TTC549 (cell line): ENCODE data around the gene NMUR2.

Experiments
- FAIRE-seq: peaks from 2 replicates; lab custom pipeline; 2012; peaks lifted over from hg19 to GRCh38; lab: Jason Lieb, UNC

NMUR2 gene, protein sequence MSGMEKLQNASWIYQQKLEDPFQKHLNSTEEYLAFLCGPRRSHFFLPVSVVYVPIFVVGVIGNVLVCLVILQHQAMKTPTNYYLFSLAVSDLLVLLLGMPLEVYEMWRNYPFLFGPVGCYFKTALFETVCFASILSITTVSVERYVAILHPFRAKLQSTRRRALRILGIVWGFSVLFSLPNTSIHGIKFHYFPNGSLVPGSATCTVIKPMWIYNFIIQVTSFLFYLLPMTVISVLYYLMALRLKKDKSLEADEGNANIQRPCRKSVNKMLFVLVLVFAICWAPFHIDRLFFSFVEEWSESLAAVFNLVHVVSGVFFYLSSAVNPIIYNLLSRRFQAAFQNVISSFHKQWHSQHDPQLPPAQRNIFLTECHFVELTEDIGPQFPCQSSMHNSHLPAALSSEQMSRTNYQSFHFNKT

DNA sequence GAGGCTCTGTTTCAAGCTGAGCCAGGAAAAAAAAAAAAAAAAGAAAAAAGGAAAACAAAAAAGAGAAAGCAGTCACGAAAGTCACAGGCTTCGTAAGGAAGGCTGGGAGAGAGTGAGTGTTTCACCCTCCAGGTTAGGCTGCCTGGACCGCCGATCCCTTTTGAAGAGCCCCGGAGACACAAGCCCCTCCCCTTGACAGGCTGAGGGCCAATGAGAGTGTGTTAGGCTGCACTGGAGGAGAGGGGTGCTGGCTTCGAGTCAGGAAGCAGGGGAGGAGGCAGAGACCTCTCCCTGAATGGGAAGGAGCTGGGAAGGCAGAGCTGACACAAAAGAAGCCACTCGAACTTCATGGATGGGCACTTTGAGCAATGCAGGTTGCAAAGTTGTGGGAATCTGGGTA, at the start of gene NMUR2:
Gene NMUR2 (minus strand): TSS at position 135 of the 400 bp plus-strand sequence. CDS start 166 bp downstream, outside the sequence.
- FAIRE-seq, result no peak

DNA sequence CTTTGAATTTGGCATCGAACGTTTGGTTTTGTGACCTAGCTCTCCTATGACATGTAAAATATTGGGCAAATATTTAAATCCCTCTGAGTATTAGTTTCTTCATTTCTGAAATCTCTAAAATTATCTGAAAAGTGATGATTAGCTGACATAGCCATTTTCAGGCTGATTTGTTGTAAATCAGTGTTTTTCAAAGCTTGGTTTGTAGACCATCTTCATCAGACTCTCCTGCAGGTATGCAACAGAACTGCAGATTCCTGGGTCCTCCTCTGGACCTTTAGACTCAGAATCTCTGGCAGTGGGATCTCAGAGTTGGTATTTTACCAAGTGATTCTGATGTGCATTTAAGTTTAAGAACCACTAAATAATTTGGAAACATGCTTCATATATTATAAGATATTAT, 38.9 kb upstream of the NMUR2 start:
- no peak for FAIRE-seq

DNA sequence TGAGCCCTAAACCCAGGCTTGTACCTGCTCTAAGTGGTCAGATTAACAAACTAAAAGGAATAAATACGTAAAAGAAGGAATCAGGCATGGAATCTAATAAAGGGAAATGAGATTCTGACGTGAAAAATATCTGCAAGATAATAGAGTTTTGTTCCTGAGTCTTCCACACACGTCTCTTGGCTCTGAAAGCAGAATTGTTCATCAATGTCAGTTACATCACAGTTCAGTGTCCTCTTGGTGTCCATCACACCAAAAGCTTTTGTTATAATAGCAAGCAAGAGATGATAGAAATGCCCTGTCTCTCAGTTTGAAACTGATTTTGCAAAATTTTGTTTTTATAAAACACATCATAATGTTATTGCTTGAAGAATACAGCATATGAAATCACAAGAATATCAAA, 34.7 kb upstream of the NMUR2 start:
- FAIRE-seq, result no peak

DNA sequence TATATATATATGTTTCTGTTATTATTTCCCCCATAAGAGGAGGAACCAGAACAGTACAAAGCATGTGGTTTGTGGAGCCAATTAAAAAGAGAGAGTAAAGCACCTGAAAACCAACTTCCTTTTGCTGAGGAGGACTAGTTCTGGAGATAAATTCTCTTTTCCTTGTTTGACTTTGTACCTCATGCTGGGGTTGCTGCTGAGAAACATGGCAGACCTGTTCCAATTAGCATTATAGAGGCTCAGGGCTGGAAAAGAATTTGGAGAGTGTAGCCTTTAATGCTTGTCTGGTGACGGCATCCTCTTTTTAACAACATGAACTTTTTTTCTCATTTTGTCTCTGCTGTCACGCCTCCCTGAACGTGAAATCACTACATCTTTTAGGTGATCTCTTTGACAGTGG, 32.8 kb upstream of the NMUR2 start:
- no peak for FAIRE-seq

DNA sequence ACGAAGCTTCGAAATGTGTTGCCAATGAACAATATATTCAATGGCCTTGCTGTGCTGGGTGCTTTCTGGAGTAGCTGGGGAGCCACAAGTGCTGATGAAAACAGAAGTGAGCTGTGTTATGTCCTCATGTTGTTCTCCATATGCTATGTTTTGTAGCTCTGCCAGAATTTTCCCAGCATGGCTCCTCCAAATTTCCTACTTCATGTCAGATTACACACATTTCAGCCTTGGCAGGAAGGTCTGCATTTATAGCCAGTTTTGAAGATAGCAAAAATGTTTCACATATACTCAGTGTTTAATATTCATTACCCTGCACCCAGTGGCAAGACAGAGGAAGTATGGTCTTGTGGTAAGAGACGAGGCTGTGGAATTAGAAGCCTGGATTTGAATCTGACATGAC, 22.6 kb upstream of the NMUR2 start:
- no peak for FAIRE-seq

DNA sequence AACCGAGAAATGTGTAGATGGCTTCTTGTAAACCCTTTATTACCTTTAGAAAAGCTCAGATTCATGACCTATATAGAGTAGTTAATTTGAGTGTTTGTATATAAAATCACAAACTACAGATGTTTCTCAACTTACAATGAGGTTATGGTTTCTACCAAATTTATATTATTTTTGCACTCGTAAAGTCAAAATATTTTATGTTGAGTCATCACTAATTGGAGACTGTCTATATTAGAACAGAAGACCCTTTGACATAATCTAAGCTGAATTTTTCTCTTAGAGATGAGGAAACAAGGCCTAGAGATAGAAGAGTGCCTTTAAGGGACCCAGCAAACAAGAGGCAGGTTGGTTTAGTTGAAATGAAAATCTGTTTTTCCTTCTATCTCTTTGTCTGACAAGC, 20.0 kb upstream of the NMUR2 start:
- no peak for FAIRE-seq

DNA sequence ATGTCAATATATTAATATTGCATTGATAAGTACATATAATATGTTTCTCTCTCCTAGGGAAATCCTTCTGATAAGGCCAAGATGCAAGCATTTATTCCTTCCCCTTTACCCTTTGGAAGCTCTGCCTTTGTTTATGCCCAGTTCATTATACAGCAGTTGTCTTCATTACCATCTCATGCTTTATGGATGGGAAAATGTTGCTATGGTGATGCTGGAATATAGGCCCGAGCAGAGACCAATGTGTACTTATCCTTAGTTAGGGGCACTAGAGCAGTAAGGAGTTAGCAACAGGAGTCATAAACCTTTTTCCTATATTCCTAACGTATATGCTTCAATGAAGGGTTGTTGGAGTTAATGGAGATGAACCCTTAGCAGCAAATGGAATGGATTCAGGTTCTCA, 19.4 kb upstream of the NMUR2 start:
- FAIRE-seq, result no peak

DNA sequence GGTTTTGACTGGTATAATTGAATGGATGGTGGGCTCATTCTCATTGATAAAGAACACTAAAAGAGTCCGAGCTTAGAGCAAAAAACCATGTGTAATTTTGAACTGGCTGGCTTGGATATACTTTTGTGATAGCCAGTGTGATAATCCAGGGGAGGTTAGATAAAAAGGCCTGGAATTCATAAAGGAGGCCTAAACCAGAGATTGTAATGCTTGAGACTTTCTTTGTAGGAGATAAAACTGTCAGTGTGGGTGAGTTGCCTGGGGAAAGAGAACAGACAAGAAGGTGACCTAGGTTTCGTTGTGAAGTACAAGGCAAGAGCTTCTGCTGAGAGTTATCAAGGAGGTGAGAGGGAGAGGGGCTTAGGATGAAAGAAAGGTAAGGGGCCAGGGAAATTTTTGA, 17.0 kb upstream of the NMUR2 start:
- no peak for FAIRE-seq

DNA sequence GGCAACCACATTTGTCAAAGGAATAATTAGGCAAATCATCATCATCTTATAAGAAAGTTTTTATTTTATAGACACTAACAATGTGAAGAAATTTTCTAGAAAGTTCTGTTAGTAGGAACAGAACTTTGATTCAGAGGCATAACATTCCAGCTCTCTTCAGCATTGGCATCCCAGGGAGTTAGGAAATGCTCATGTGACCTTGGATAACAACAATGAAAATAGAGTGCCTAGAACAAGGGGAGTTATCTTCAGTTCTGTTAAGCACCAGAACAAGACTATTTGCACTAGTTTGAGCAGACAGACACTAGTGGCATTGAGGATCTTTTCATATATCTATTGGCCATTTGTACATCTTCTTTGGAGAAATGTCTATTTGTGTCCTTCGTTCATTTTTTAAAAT, 7.0 kb upstream of the NMUR2 start:
- FAIRE-seq, result no peak

DNA sequence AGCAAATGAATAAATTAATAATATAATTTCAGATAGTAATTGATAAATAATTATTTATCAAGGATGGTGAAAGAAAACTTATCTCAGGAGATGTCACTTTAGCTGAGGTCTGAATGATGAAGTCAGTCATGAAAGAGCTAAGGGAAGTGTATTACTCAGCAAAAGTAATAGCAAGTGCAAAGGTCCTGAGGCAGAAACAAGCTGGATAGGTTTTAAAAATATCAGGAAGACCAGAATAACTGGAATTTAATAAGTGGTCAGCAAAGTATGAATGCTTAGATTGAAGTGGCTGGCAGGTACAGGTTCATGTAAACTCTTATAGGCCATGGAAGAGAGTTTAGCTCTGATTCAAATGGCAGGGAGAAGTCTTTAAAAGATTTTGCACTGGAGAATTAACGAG, 1.0 kb upstream of the NMUR2 start:
- FAIRE-seq, result no peak

DNA sequence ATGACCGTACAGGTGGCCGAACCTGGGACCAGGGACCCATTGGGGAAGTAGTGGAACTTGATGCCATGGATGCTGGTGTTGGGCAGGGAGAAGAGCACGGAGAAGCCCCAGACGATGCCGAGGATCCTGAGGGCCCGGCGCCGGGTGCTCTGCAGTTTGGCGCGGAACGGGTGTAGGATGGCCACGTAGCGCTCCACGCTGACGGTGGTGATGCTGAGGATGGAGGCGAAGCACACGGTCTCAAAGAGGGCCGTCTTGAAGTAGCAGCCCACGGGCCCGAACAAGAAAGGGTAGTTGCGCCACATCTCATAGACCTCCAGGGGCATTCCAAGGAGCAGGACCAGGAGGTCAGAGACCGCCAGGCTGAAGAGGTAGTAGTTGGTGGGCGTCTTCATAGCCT, 585 bp downstream of the NMUR2 start:
- FAIRE-seq, result no peak

DNA sequence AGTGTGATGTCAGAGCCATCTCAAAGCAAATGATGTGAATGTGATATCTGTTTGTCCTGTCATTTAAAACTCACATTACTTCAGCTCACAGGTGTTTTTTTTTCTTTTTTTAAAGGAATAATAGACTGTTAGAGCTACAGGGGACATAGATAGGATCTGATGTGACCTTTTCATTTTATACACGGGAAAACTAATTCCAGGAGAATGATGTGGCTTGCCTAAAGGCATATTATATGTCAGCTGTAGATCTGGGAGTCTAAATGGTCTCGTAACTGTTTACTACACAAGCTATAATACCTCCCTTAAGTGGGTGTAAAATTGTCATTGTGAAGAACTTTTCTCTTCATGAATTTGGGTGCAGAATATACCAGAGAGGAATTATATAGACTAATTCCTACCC, 2.0 kb downstream of the NMUR2 start:
- no peak for FAIRE-seq

DNA sequence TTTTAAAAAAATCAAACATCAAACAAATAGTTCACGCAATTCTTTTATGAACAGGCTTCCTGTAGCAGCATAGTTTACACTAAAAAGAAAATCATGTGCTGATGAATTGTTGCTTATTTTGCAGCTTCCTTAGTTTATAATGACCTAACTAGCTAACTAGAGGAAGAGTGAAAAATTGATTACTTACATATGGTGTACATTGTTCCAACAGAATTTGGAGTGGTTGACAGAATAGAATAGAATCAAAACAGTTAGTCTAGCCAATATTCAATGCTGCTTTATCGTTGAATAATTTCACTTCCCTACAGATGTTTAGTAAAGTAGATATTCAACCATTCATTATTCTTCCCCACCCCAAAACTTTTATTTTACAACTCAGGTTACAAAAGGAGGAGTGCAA, 4.2 kb downstream of the NMUR2 start:
- no peak for FAIRE-seq

DNA sequence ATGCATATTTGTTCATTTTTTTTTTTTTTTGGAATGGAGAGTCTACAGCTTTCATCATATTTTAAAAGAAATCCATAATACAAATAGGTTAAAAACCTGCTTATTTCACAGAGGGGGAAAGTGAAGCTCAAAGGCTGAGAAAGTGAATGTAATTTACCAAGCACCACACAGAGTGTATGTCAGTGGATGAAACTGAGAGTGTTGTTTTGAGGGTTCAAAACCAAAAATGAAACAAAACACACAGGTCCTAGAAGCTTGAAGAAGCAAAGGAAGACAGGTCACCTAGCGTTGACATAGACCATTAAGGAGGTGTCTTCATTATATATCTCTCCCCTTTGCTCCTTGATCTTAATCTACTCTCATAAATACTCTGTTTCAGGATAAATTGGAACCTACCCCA, 7.5 kb downstream of the NMUR2 start:
- FAIRE-seq, result no peak

DNA sequence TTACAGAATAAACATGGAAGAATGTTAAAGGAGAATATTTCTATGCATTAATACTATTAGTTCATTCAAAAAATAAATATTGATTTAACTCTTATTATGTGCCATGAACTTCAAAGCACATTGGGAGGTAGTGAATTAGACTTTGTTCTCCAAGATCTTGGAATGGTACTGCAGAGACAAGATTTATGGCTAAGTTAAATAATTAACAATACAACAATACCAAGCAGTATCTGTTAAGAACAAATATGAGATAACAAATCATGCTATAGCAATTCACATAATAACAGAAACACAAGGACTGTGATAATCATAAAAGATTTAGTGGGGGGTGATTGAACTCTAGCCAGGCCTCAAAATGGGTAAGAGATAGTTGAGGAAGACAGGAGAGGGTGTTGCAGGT, 11.6 kb downstream of the NMUR2 start:
- no peak for FAIRE-seq

DNA sequence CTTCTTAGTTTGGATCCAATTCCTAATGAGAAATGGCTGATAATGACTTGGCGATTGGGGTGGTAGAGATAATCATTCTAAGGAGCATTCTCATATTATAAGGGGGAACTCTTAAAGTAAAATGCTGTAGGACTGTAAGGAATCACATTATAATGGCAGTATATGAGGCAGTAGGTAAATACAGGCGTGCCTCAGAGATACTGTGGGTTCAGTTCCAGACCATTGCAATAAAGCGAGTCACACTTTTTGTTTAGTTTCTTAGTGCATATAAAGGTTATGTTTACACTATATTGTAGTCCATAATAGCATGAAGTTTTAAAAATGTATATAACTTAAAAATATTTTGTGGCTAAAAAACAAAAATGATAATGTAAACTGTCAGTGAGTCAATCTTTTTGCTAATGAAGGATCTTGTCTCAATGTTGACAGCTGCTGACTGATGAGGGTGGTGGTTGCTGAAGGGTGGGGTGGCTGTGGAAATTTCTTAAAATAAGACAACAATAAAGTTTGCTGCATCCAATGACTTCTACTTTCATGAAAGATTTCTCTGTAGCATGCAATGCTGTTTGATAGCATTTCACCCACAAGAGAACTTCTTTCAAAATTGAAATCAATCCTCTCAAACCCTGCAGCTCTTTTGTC, 15.8 kb downstream of the NMUR2 start:
- FAIRE-seq, result no peak

DNA sequence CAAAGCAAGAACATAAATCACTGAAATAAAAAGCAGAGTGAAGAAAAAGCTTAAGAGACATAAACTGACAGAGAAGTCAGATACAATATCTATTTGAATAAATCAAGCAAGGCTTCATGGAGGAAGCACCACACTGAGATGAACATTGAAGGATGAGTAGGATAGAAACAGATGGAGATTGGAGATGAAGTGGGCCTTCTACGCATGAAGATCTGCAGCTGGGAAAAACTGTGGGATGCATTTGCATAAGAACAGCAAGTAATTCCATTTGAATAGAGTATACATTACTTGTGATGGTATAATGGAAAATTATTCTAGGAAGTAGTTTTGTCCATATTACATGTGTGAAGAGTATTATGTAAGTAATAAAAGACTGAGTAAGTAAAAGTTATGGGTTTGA, 16.5 kb downstream of the NMUR2 start:
- no peak for FAIRE-seq

DNA sequence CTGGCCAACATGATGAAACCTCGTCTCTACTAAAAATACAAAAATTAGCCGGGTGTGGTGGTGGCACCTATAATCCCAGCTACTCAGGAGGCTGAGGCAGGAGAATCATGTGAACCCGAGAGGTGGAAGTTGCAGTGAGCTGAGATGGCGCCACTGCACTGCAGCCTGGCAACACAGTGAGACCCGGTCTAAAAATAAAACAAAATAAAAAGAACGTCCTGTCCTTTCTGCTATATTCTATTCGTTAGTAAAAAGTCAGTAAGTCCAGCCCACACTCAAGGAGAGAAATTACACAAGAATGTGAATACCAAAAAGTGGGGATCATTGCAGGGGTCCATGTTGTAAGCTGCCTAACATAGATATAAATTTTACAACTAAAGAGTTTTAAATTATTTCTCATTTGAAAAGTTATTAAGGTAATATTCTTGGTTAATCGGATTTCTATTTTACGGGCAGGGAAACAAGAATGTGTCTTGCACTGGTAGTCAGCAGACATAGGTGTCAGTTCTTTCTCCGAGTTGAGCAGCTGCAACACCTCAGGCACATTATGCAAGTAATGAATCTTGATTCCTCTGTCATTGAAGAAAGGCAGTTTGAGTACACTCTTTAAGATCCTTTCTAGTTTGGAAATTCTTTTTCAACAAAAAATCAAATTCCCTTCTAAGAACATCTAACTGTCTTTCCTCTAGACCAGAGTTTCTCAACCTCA, 24.5 kb downstream of the NMUR2 start:
- no peak for FAIRE-seq

DNA sequence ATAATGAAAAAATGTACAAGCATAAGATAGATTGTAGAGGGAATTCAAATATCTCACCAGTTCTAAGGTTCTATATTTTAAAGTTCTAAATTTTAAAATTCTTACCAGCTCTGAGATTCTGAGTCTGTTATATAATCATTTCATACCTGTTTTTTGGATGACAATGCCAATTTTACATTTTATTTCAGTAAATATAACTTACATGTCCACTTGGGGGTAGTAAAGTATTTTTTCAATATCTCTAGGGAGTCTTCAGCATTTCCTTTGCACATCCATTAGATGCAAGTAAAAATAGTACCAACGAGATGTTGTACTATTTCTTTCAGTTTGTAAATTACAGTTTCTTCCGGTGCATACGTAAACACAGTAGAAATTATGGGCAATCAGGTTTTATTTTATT, 25.7 kb downstream of the NMUR2 start:
- FAIRE-seq, result no peak

DNA sequence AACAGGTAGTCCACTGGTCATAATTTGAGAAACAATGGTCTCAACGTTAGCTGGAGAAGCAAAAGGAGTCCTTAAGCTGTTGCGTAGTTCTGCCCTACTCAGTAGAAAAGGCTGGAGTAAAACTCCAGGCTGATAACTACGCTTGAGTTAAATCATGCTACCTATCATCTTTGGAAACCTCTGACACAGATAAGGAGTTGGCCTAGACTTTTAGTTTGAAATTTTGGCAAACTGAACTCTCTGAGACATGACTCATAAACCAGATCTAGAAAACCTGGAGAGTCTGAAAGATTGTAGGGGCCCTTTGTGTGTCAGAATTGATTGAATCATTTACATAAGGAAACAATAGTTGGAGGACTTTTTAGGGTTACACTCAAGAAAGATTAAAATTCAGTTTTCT, 26.3 kb downstream of the NMUR2 start:
- no peak for FAIRE-seq

DNA sequence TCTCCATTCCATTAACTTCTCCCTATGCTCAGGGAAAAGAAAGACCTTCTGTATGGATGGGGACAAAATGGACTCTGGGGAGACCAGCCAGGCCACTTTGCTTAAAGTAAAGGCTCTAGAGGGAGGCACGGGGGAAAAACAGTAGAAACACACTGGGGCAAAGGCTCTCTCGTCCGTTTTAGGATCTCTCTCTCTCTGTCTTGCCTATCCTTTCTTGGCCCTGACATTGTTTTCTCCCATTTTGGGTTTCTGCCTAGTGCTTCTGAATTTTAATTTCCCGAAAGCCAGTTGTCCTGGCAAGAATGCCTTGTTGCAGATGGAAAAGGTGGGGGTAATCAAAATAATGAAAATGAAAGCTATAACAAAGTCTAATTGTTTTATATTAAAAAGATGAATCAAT, 28.2 kb downstream of the NMUR2 start:
- FAIRE-seq, result no peak

DNA sequence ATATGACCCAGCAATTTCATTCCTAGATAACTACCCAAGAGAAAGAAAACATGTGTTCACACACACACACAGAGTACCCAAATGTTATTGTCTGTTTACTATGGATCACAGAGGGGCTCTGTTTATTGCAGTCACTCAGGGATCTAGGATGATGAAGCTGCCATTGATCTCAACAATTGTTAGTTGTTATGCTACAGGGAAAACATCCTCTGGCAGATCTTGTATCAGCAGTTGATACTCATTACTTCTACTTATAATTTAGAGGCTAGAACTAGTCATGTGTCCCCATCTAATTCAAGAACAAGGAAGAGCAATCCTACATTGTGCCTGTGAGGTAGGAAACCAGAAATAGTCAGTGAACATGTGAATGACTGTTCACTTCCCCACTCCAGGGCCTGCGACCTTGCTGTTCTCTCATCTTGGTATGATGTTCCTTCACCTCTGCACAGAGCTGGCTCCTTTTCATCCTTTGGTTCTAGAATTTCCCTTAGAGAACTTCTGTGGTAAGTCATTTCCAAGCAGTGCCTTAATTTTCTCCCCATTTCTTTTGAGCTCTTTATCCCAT, 30.3 kb downstream of the NMUR2 start:
- no peak for FAIRE-seq

DNA sequence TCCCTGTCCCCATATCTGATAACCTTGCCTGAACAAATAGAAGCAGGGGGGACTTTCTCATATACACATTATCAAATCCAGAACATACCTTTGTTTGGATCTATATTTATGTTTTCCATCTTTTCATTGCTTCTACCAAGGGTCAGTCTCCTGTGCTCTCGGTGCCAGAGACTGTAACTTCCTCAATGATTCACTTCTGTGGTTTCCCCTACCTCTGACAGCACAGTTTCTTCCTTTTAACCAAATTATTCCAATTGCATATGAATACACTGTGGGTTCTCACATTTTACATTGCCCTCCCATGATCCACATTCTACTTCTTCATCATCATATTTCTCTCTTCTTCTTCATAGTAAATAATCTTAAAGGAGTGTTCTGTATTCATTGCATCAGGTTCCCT, 32.2 kb downstream of the NMUR2 start:
- no peak for FAIRE-seq
